WTC11 (cell line): Measurements from ENCODE around the gene PCNP. TPM values are rescaled to one million over a fixed set of nuclear protein-coding genes. Genes with fewer than 3 reads are reported as not detected.

Experiments used
- ARID4B ChIP-seq: sonication (generic); formaldehyde crosslinking; IDR thresholded peaks from 2 replicates; pipeline ENCODE4 v1.8.0; 2023; ENCODE audit warnings: missing genetic modification reagents, mild to moderate bottlenecking, borderline replicate concordance
- CTCF ChIP-seq: fragments of 200-600 bp; IDR thresholded peaks from 2 replicates; pipeline ENCODE4 v1.8.0; 2022; ENCODE audit warnings: antibody characterized with exemption
- E2F1 ChIP-seq: sonication (generic); formaldehyde crosslinking; IDR thresholded peaks from 2 replicates; pipeline ENCODE4 v1.8.0; 2022; ENCODE audit warnings: mild to moderate bottlenecking, missing genetic modification reagents
- ELF4 ChIP-seq: sonication (generic); formaldehyde crosslinking; IDR thresholded peaks from 2 replicates; pipeline ENCODE4 v1.8.1; 2022; ENCODE audit warnings: low read depth, mild to moderate bottlenecking, moderate library complexity, missing genetic modification reagents
- ERG ChIP-seq: fragments of 250-450 bp; sonication (Bioruptor Pico); IDR thresholded peaks from 2 replicates; pipeline ENCODE4 v1.8.0; 2021; ENCODE audit warnings: mild to moderate bottlenecking
- HMGA2 ChIP-seq: fragments of 250-450 bp; sonication (Bioruptor Pico); IDR thresholded peaks from 2 replicates; pipeline ENCODE4 v1.4.0; 2021; ENCODE audit warnings: mild to moderate bottlenecking, moderate library complexity
- IRF1 ChIP-seq: sonication (generic); formaldehyde crosslinking; IDR thresholded peaks from 2 replicates; pipeline ENCODE4 v1.8.0; 2023; ENCODE audit warnings: missing genetic modification reagents
- JUN ChIP-seq: sonication (generic); formaldehyde crosslinking; IDR thresholded peaks from 2 replicates; pipeline ENCODE4 v1.8.0; 2023; ENCODE audit warnings: mild to moderate bottlenecking, missing genetic modification reagents
- KAT7 ChIP-seq: sonication (generic); formaldehyde crosslinking; IDR thresholded peaks from 2 replicates; pipeline ENCODE4 v1.8.1; 2023; ENCODE audit warnings: missing genetic modification reagents, mild to moderate bottlenecking, borderline replicate concordance
- NFE2L1 ChIP-seq: sonication (generic); formaldehyde crosslinking; IDR thresholded peaks from 2 replicates; pipeline ENCODE4 v1.8.1; 2023; ENCODE audit warnings: missing genetic modification reagents
- NFYB ChIP-seq: sonication (generic); formaldehyde crosslinking; conservative IDR thresholded peaks from 2 replicates; pipeline ENCODE4 v1.8.0; 2022; ENCODE audit warnings: low read depth, missing genetic modification reagents
- PRRX2 ChIP-seq: fragments of 250-450 bp; sonication (Bioruptor Pico); IDR thresholded peaks from 2 replicates; pipeline ENCODE4 v1.8.0; 2021; ENCODE audit warnings: mild to moderate bottlenecking
- RELA ChIP-seq: sonication (generic); formaldehyde crosslinking; IDR thresholded peaks from 2 replicates; pipeline ENCODE4 v1.8.1; 2022; ENCODE audit warnings: missing genetic modification reagents, mild to moderate bottlenecking, borderline replicate concordance
- SMAD3 ChIP-seq: sonication (generic); formaldehyde crosslinking; IDR thresholded peaks from 2 replicates; pipeline ENCODE4 v1.8.0; 2022; ENCODE audit warnings: missing genetic modification reagents, mild to moderate bottlenecking, borderline replicate concordance
- SP1 ChIP-seq: sonication (generic); formaldehyde crosslinking; conservative IDR thresholded peaks from 2 replicates; pipeline ENCODE4 v1.8.1; 2022; ENCODE audit warnings: missing genetic modification reagents
- TEAD4 ChIP-seq: sonication (generic); formaldehyde crosslinking; IDR thresholded peaks from 2 replicates; pipeline ENCODE4 v1.8.0; 2022; ENCODE audit warnings: mild to moderate bottlenecking, missing genetic modification reagents
- ZNF317 ChIP-seq: sonication (generic); formaldehyde crosslinking; IDR thresholded peaks from 2 replicates; pipeline ENCODE4 v1.8.1; 2023; ENCODE audit warnings: low read depth, mild to moderate bottlenecking, moderate library complexity, missing genetic modification reagents, borderline replicate concordance
- ZNF416 ChIP-seq: fragments of 250-450 bp; sonication (Bioruptor Pico); IDR thresholded peaks from 2 replicates; pipeline ENCODE4 v1.9.0; 2021; ENCODE audit warnings: mild to moderate bottlenecking, inconsistent platforms
- ZNF512 ChIP-seq: sonication (generic); formaldehyde crosslinking; IDR thresholded peaks from 2 replicates; pipeline ENCODE4 v1.8.1; 2022; ENCODE audit warnings: missing genetic modification reagents, borderline replicate concordance
- ZNF532 ChIP-seq: fragments of 250-450 bp; sonication (Bioruptor Pico); IDR thresholded peaks from 2 replicates; pipeline ENCODE4 v1.9.0; 2021; ENCODE audit warnings: mild to moderate bottlenecking, borderline replicate concordance
- ZNF671 ChIP-seq: fragments of 250-450 bp; sonication (Bioruptor Pico); IDR thresholded peaks from 2 replicates; pipeline ENCODE4 v1.8.0; 2021; ENCODE audit warnings: mild to moderate bottlenecking
- total RNA-seq: library from RNA; stranded (reverse); gene quantifications from 3 replicates; pipeline ENCODE4 v1.2.3, GENCODE V29; 2021

The PCNP gene
- total RNA-seq, 1 experiment from 2014 or later = 187 TPM

GRCh38 chr3:101573449-101574387, at the start of gene PCNP (continued):
- TF ChIP-seq IRF1 (CRISPR knock-in tag) (no peak), ZNF532 (CRISPR knock-in tag) (no peak), ZNF671 (CRISPR knock-in tag) (no peak), ARID4B (CRISPR knock-in tag) (0 out of 2 replicates have a peak, but pooled peaks have one; percentile 48), ZNF317 (CRISPR knock-in tag) (no peak), SP1 (peak; percentile 93), ZNF512 (CRISPR knock-in tag) (no peak), NFE2L1 (CRISPR knock-in tag) (no peak), PRRX2 (CRISPR knock-in tag) (no peak), SMAD3 (CRISPR knock-in tag) (peak; percentile 56; the same call in 1 of the 2 replicates), CTCF (peak; percentile 87), ELF4 (CRISPR knock-in tag) (no peak), KAT7 (CRISPR knock-in tag) (0 out of 2 replicates have a peak, but pooled peaks have one; percentile 28), E2F1 (CRISPR knock-in tag) (no peak), RELA (no peak; the same call in 1 of the 2 replicates), ERG (CRISPR knock-in tag) (no peak), NFYB (CRISPR knock-in tag) (no peak), TEAD4 (no peak), ZNF416 (no peak), JUN (CRISPR knock-in tag) (no peak), HMGA2 (CRISPR knock-in tag) (no peak)
